Cardiac muscle cell (in vitro differentiated cells and primary cell): ENCODE data around the gene BCAS3. TPM values are rescaled to one million over a fixed set of nuclear protein-coding genes. Genes with fewer than 3 reads are reported as not detected.

Source experiments
- DNase-seq, 2 donors: peaks; one replicate each; pipeline versions ENCODE4 v3.0.0 to v3.0.0-alpha.2; 2010 to 2017; ENCODE audit warnings: low read depth in 1 of 2, low spot score in 1 of 2
- H3K27ac ChIP-seq: fragments of 200-600 bp; sonication (generic); 2 replicates; pipeline ENCODE4 v1.5.1; 2016
- H3K27me3 ChIP-seq: fragments of 200-600 bp; sonication (generic); 2 replicates; pipeline ENCODE4 v1.6.0; 2016; ENCODE audit warnings: control low read depth
- H3K36me3 ChIP-seq: fragments of 200-600 bp; sonication (generic); 2 replicates; pipeline ENCODE4 v1.5.1; 2016; ENCODE audit warnings: control low read depth
- H3K4me1 ChIP-seq: fragments of 200-600 bp; sonication (generic); 2 replicates; pipeline ENCODE4 v1.8.1; 2017; ENCODE audit warnings: low read depth, mild to moderate bottlenecking, mixed run types
- H3K4me3 ChIP-seq: fragments of 200-600 bp; sonication (generic); 2 replicates; pipeline ENCODE4 v1.5.1; 2016; ENCODE audit warnings: mild to moderate bottlenecking
- H3K9me3 ChIP-seq: fragments of 200-600 bp; sonication (generic); 2 replicates; pipeline ENCODE4 v1.5.1; 2017; ENCODE audit warnings: low read depth, mild to moderate bottlenecking, control low read depth
- polyA plus RNA-seq: library from polyadenylated mRNA; unstranded; fragments of >200 nt; fragmentation: Nextera tagmentation; extraction: Ambion mirVana; gene quantifications from 2 replicates; pipeline ENCODE4 v1.2.1, GENCODE V29; 2016
- total RNA-seq: library from RNA; depleted of rRNA; stranded (reverse); fragments of >200 nt; gene quantifications from 2 replicates; pipeline ENCODE4 v1.2.3, GENCODE V29; 2016
- TF ChIP-seq, protein P1 (sequence below): IDR thresholded peaks from 2 replicates; pipeline ENCODE4 v1.5.1; 2012; ENCODE audit warnings: low read depth, mild to moderate bottlenecking, low read length

Gene BCAS3
- total and polyA plus RNA-seq, 2 experiments from 2014 or later = 36.5 to 39.6 TPM

GRCh38 chr17:61420745-61421398 lies 743.2 kb downstream of the BCAS3 start:
- Histone ChIP-seq H3K27ac (no peak overlapping the region), H3K4me1 (peaks cover 6% of the 10 kb centered on the region), H3K36me3 (no peaks in the 10 kb centered on the region), H3K9me3 (no peaks in the 10 kb centered on the region), H3K4me3 (no peak overlapping the region), H3K27me3 (peaks cover 45% of the 10 kb centered on the region)
- TF ChIP-seq, protein P1, sequence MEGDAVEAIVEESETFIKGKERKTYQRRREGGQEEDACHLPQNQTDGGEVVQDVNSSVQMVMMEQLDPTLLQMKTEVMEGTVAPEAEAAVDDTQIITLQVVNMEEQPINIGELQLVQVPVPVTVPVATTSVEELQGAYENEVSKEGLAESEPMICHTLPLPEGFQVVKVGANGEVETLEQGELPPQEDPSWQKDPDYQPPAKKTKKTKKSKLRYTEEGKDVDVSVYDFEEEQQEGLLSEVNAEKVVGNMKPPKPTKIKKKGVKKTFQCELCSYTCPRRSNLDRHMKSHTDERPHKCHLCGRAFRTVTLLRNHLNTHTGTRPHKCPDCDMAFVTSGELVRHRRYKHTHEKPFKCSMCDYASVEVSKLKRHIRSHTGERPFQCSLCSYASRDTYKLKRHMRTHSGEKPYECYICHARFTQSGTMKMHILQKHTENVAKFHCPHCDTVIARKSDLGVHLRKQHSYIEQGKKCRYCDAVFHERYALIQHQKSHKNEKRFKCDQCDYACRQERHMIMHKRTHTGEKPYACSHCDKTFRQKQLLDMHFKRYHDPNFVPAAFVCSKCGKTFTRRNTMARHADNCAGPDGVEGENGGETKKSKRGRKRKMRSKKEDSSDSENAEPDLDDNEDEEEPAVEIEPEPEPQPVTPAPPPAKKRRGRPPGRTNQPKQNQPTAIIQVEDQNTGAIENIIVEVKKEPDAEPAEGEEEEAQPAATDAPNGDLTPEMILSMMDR = no peak
- no peak for DNase-seq

DNA sequence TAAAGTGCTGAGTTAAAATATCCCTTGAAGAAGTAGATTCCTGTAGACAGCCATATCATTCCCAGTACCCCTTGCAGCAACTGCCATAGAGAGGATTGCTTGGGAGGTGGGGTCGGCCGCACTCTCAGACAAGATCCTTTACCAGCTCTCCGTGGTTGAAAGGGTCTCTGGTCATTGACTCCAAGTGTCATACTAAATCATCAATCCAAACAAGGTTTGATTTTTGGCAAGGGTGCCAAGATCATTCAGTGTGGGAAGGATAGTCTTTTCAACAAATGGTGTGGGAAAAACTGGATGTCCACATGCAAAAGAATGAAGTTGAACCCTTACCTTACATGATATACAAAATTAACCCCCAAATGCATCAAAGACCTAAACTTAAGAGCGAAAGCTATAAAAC lies 743.8 kb downstream of the BCAS3 start:
- Histone ChIP-seq H3K36me3 (no peaks in the 10 kb centered on the region), H3K4me3 (no peak overlapping the region), H3K9me3 (no peaks in the 10 kb centered on the region), H3K4me1 (peaks cover 2% of the 10 kb centered on the region), H3K27me3 (peaks cover 45% of the 10 kb centered on the region), H3K27ac (no peak overlapping the region)
- TF ChIP-seq, protein P1 = no peak
- DNase-seq = no peak

- Histone ChIP-seq H3K9me3 (no peaks in the 10 kb centered on the region), H3K36me3 (no peaks in the 10 kb centered on the region), H3K27ac (no peak overlapping the region), H3K4me3 (no peak overlapping the region), H3K27me3 (peaks cover 45% of the 10 kb centered on the region), H3K4me1 (no peaks in the 10 kb centered on the region)
- no peak for DNase-seq
- TF ChIP-seq, protein P1 = no peak
Observed at GRCh38 chr17:61422116-61422799, 744.6 kb downstream of the BCAS3 start.

DNA sequence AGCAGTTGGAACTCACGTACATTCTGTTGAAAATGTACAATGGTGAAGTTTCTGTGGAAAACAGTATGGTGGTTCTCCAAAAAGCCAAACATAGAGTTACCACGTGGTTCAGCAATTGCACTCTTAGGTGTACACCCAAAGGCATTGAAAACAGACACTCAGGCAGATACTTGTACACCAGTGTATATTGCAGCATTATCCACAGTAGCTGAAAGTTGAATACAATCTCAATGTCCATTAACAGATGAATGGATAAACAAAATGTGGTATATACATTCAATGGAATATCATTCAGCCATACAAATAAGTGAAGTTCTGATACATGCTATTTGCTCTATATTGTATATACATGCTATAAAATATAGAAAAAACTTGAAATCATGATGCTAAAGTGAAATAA lies 745.2 kb downstream of the BCAS3 start:
- no peak overlapping the region for H3K27ac ChIP-seq
- no peaks in the 10 kb centered on the region for H3K36me3 ChIP-seq
- peaks cover 45% of the 10 kb centered on the region for H3K27me3 ChIP-seq
- no peak overlapping the region for H3K4me3 ChIP-seq
- DNase-seq = no peak
- TF ChIP-seq, protein P1 = no peak
- H3K4me1 ChIP-seq = no peaks in the 10 kb centered on the region
- no peaks in the 10 kb centered on the region for H3K9me3 ChIP-seq

DNA sequence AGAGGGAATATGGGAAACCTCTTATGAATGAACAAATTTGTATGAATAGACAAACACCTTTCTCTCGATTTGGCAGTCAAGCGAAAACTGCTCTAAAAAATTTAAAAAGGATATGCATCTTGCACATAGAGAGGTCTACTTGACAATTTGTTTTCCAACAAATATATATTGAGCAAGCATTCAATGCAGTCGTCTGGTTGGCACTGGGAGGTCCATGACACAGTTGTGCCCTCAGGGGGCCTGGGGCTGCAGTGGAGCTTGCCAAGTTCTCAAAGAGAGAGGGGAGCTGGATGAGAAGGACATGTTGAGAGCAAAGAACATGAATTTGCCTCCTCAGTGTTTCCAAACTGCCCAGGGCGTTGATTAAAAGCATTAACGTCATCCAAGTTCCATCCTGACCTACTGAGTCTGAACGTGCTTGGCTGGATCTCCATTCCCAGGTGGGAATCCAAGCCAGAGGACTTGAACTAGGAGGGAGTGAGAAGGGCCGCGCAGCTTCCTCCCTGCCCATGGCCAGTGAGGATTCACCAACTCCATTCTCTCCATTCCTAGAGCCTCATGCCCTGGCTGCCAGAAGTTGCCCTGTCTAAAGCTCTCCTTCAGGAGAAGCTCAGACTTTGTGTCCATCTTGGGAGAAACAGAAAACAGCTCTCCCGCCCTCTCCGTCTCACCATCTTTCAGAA lies 746.5 kb downstream of the BCAS3 start:
- H3K4me3 ChIP-seq = no peak overlapping the region
- TF ChIP-seq, protein P1 = no peak
- H3K4me1 ChIP-seq = no peaks in the 10 kb centered on the region
- H3K27ac ChIP-seq = no peak overlapping the region
- no peaks in the 10 kb centered on the region for H3K9me3 ChIP-seq
- no peaks in the 10 kb centered on the region for H3K36me3 ChIP-seq
- no peak for DNase-seq
- H3K27me3 ChIP-seq = peaks cover 45% of the 10 kb centered on the region
